HepG2 (cell line): ENCODE results near the gene SHPK. TPM values are rescaled to one million over a fixed set of nuclear protein-coding genes. Genes with fewer than 3 reads are reported as not detected.
A peak's percentile ranks its signal among the peaks of the same experiment; 100 is the strongest.

Source experiments
- ETV5 ChIP-seq: IDR thresholded peaks from 2 replicates; pipeline ENCODE4 v1.6.1; 2018; ENCODE audit warnings: missing biosample characterization, missing genetic modification reagents, inconsistent platforms, borderline replicate concordance
- HOMEZ ChIP-seq: IDR thresholded peaks from 2 replicates; pipeline ENCODE4 v1.6.1; 2016; ENCODE audit warnings: low read depth
- KAT7 ChIP-seq: IDR thresholded peaks from 2 replicates; pipeline ENCODE4 v1.6.1; 2018; ENCODE audit warnings: borderline replicate concordance, missing compliant biosample characterization
- KDM1A ChIP-seq: IDR thresholded peaks from 2 replicates; pipeline ENCODE4 v1.6.1; 2016; ENCODE audit warnings: missing compliant biosample characterization
- MBD4 ChIP-seq: IDR thresholded peaks from 2 replicates; pipeline ENCODE4 v1.6.1; 2012; ENCODE audit warnings: low read length, inconsistent platforms, borderline replicate concordance
- PBX2 ChIP-seq: IDR thresholded peaks from 2 replicates; pipeline ENCODE4 v1.6.1; 2016; ENCODE audit warnings: control low read depth
- RBAK ChIP-seq: sonication (generic); formaldehyde crosslinking; IDR thresholded peaks from 2 replicates; pipeline ENCODE4 v1.5.1; 2020; ENCODE audit warnings: mild to moderate bottlenecking, missing genetic modification reagents
- SMARCC2 ChIP-seq: fragments of 450-650 bp; IDR thresholded peaks from 2 replicates; pipeline ENCODE4 v1.6.1; 2017; ENCODE audit warnings: antibody characterized with exemption, mild to moderate bottlenecking
- SNAPC4 ChIP-seq: sonication (generic); formaldehyde crosslinking; IDR thresholded peaks from 2 replicates; pipeline ENCODE4 v1.4.0; 2020; ENCODE audit warnings: mild to moderate bottlenecking, missing genetic modification reagents
- ZFX ChIP-seq: sonication (generic); formaldehyde crosslinking; IDR thresholded peaks from 2 replicates; pipeline ENCODE4 v1.4.0; 2020; ENCODE audit warnings: mild to moderate bottlenecking, low read depth, missing genetic modification reagents, moderate library complexity
- ZNF121 ChIP-seq: sonication (generic); formaldehyde crosslinking; IDR thresholded peaks from 2 replicates; pipeline ENCODE4 v1.5.0; 2020; ENCODE audit warnings: mild to moderate bottlenecking, missing genetic modification reagents
- ZNF205 ChIP-seq: IDR thresholded peaks from 2 replicates; pipeline ENCODE4 v1.6.1; 2018; ENCODE audit warnings: missing biosample characterization, missing genetic modification reagents
- ZNF230 ChIP-seq: sonication (generic); formaldehyde crosslinking; IDR thresholded peaks from 2 replicates; pipeline ENCODE4 v1.4.0; 2020; ENCODE audit warnings: mild to moderate bottlenecking, missing genetic modification reagents
- ZNF512B ChIP-seq: sonication (generic); formaldehyde crosslinking; IDR thresholded peaks from 2 replicates; pipeline ENCODE4 v1.5.1; 2020; ENCODE audit warnings: missing genetic modification reagents, mild to moderate bottlenecking, borderline replicate concordance
- ZNF530 ChIP-seq: sonication (generic); formaldehyde crosslinking; IDR thresholded peaks from 2 replicates; pipeline ENCODE4 v1.5.0; 2020; ENCODE audit warnings: low read depth, mild to moderate bottlenecking, missing genetic modification reagents
- ZNF598 ChIP-seq: sonication (generic); formaldehyde crosslinking; IDR thresholded peaks from 2 replicates; pipeline ENCODE4 v1.5.1; 2020; ENCODE audit warnings: mild to moderate bottlenecking, missing genetic modification reagents, borderline replicate concordance
- ZNF709 ChIP-seq: sonication (generic); formaldehyde crosslinking; IDR thresholded peaks from 2 replicates; pipeline ENCODE4 v1.5.0; 2020; ENCODE audit warnings: mild to moderate bottlenecking, missing genetic modification reagents
- ZNF740 ChIP-seq: sonication (generic); formaldehyde crosslinking; IDR thresholded peaks from 2 replicates; pipeline ENCODE4 v1.4.0; 2020; ENCODE audit warnings: missing genetic modification reagents
- polyA plus RNA-seq, 8 experiments: library from polyadenylated mRNA; depleted of rRNA in 3 of 8; stranded (reverse) in 7 of 8; unstranded in 1 of 8; fragments of >200 nt; fragmentation: Illumina TruSeq in 4 of 8; extraction: Trizol in 4 of 8; gene quantifications; 2 replicates each; pipeline versions ENCODE4 v1.2.1 to v1.2.3, GENCODE V29; 2011 to 2016; ENCODE audit warnings: low read depth in 4 of 8, missing spikeins in 1 of 8, mixed read lengths in 1 of 8; ENCODE audit not compliant: insufficient read depth in 1 of 8
- total RNA-seq, 5 experiments: library from RNA; depleted of rRNA; stranded (reverse); fragments of >200 nt; fragmentation: Illumina TruSeq; extraction: Trizol; gene quantifications; 2 replicates each; pipeline ENCODE4 v1.2.3, GENCODE V29; 2016; ENCODE audit warnings: low read depth in 1 of 5

SHPK gene
- total and polyA plus RNA-seq, 2 of the 13 experiments (the other 11 are each of a cell fraction or from before 2014, with no cell fraction given) = 16.2 to 30.9 TPM

- no peak for TF ChIP-seq ZNF740 (CRISPR knock-in tag)
- no peak for TF ChIP-seq SMARCC2
- TF ChIP-seq ZNF205 (CRISPR knock-in tag) = no peak
- 0 out of 2 replicates have a peak, but pooled peaks have one; percentile 1 for TF ChIP-seq KAT7 (CRISPR knock-in tag)
- TF ChIP-seq SNAPC4 (CRISPR knock-in tag) = no peak
- TF ChIP-seq KDM1A (CRISPR knock-in tag) = no peak
- 0 out of 2 replicates have a peak, but pooled peaks have one; percentile 8 for TF ChIP-seq ZNF121 (CRISPR knock-in tag)
- TF ChIP-seq ZNF709 (CRISPR knock-in tag) = peak; percentile 38; the same call in 1 of the 2 replicates
- 0 out of 2 replicates have a peak, but pooled peaks have one; percentile 10 for TF ChIP-seq ZNF598
- TF ChIP-seq ZNF530 (CRISPR knock-in tag) = no peak
- TF ChIP-seq ZNF230 (CRISPR knock-in tag) = no peak
- no peak for TF ChIP-seq MBD4
- peak; percentile 76 for TF ChIP-seq ZFX (CRISPR knock-in tag)
- TF ChIP-seq HOMEZ (CRISPR knock-in tag) = no peak
- no peak for TF ChIP-seq RBAK (CRISPR knock-in tag)
- no peak for TF ChIP-seq PBX2 (CRISPR knock-in tag)
- peak; percentile 82; the same call in 1 of the 2 replicates for TF ChIP-seq ETV5 (CRISPR knock-in tag)
- no peak for TF ChIP-seq ZNF512B
These were observed 436 bp downstream of the SHPK start (continued) for GRCh38 chr17:3635474-3636153.
